ENCODE data around the gene GOLGA2. TPM values are rescaled to one million over a fixed set of nuclear protein-coding genes. Genes with fewer than 3 reads are reported as not detected.
"Not testable (repeated sequence)": the region's sequence is repeated elsewhere in the genome, so short reads cannot be mapped to it uniquely, and the experiment has no call there.

GOLGA2 gene
- total RNA-seq, 6 experiments from 2014 or later, result 25.0 to 53.0 (median 35.5) TPM

GRCh38 chr9:128280084-128280622 is 4.3 kb upstream of the GOLGA2 start:
- ATAC-seq, result no peak
- 88% methylated on average over 5 of the region's 5 CpGs for WGBS (ENCODE audit: insufficient coverage, low coverage, low lambda C conversion rate, missing lambda C conversion rate)

GRCh38 chr9:128279088-128280073 is 3.6 kb upstream of the GOLGA2 start:
- H3K9me3 ChIP-seq; H3K36me3 ChIP-seq; DNase-seq; H3K27ac ChIP-seq; ATAC-seq; intact Hi-C loops (cut with DNase I); H3K27me3 ChIP-seq; H3K4me3 ChIP-seq: not testable (repeated sequence)
- H3K4me1 ChIP-seq, result peaks cover 0 to 17% (median 4%) of the 10 kb centered on the region in 4 donors
- WGBS (ENCODE audit: insufficient coverage, low coverage, low lambda C conversion rate, missing lambda C conversion rate), result 68% methylated on average over 20 of the region's 22 CpGs

More at GRCh38 chr9:128280084-128280622, 4.3 kb upstream of the GOLGA2 start:
- no peak overlapping the region for H3K27ac ChIP-seq
- intact Hi-C loops (cut with DNase I), result no loop called here
- no peak overlapping the region for H3K4me3 ChIP-seq
- H3K4me1 ChIP-seq, result peaks cover 0 to 10% (median 4%) of the 10 kb centered on the region in 4 donors
- H3K9me3 ChIP-seq, result no peaks in the 10 kb centered on the region
- H3K36me3 ChIP-seq, result no peaks in the 10 kb centered on the region
- TF ChIP-seq POLR2A (IDR thresholded peaks at IDR 0.05) (no peak), CTCF (IDR thresholded peaks at IDR 0.05) (no peak)
- no peaks in the 10 kb centered on the region for H3K27me3 ChIP-seq
- no peak for DNase-seq

GRCh38 chr9:128276574-128277270 is 915 bp upstream of the GOLGA2 start:
- Histone ChIP-seq H3K27me3 (no peaks in the 10 kb centered on the region), H3K4me3 (peak overlapping the region; percentile 76 to 94 (median 89)), H3K9me3 (no peaks in the 10 kb centered on the region), H3K4me1 (peaks cover 0 to 19% (median 4%) of the 10 kb centered on the region in 4 donors), H3K27ac (peak overlapping the region; percentile 72 to 79 (median 74)), H3K36me3 (peaks cover 0 to 17% (median 8%) of the 10 kb centered on the region in 4 donors)
- TF ChIP-seq POLR2A (IDR thresholded peaks at IDR 0.05) (no peak), CTCF (IDR thresholded peaks at IDR 0.05) (no peak)
- ATAC-seq (peak; percentile 15 to 25 (median 20)), DNase-seq (peak in 1 of 3 donors; percentile 35)
- intact Hi-C loops (cut with DNase I), result no loop called here
- WGBS (ENCODE audit: insufficient coverage, low coverage, low lambda C conversion rate, missing lambda C conversion rate), result 8% methylated on average over 23 of the region's 23 CpGs

- Histone ChIP-seq H3K4me3 (peak within 1 kb of the TSS; percentile 89 to 96 (median 94)), H3K27ac (peak within 1 kb of the TSS; percentile 74 to 83 (median 79)), H3K4me1 (peaks cover 0 to 19% (median 4%) of the 10 kb centered on the region in 4 donors), H3K27me3 (no peaks in the 10 kb centered on the region), H3K9me3 (no peaks in the 10 kb centered on the region), H3K36me3 (peaks cover 0 to 23% (median 8%) of the 10 kb centered on the region in 4 donors)
- peak; percentile 95 to 97 (median 96) for ATAC-seq
- TF ChIP-seq CTCF (IDR thresholded peaks at IDR 0.05) (no peak), POLR2A (IDR thresholded peaks at IDR 0.05) (peak; percentile 96)
- DNase-seq, result peak; percentile 100
- intact Hi-C loops (cut with DNase I), result no loop called here
- WGBS (ENCODE audit: insufficient coverage, low coverage, low lambda C conversion rate, missing lambda C conversion rate), result 0% methylated on average over 23 of the region's 38 CpGs
Measured at GRCh38 chr9:128276008-128276573, 284 bp upstream of the GOLGA2 start, which contains the start of gene SWI5. Gene SWI5 (plus strand): TSS chr9:128276276.

Measured in right lobe of liver (tissue), 6 donors.